Endodermal cell (in vitro differentiated cells): Measurements from ENCODE around the gene SCRG1. TPM values are rescaled to one million over a fixed set of nuclear protein-coding genes. Genes with fewer than 3 reads are reported as not detected.

Source experiments
- DNase-seq: peaks from one replicate; pipeline ENCODE4 v3.0.0-alpha.2; 2017
- H3K27ac ChIP-seq: 2 replicates; pipeline ENCODE4 v1.5.1; 2013; ENCODE audit warnings: mild to moderate bottlenecking, low read depth, low read length, moderate library complexity
- H3K27me3 ChIP-seq: 2 replicates; pipeline ENCODE4 v1.6.1; 2013; ENCODE audit warnings: mild to moderate bottlenecking, low read length, moderate library complexity; ENCODE audit not compliant: insufficient read depth, control insufficient read depth, poor library complexity, severe bottlenecking
- H3K36me3 ChIP-seq: 2 replicates; pipeline ENCODE4 v1.7.0; 2013; ENCODE audit warnings: mild to moderate bottlenecking, low read length, moderate library complexity; ENCODE audit not compliant: control insufficient read depth, insufficient read depth
- H3K4me1 ChIP-seq: one replicate; pipeline ENCODE4 v1.7.0; 2013; ENCODE audit warnings: low read length; ENCODE audit not compliant: control insufficient read depth, insufficient read depth
- H3K4me3 ChIP-seq: 2 replicates; pipeline ENCODE4 v1.5.1; 2013; ENCODE audit warnings: mild to moderate bottlenecking, low read length, moderate library complexity
- H3K9ac ChIP-seq: 2 replicates; pipeline ENCODE4 v1.6.1; 2013; ENCODE audit warnings: mild to moderate bottlenecking, low read length, moderate library complexity; ENCODE audit not compliant: poor library complexity, severe bottlenecking; ENCODE audit errors: extremely low read depth
- H3K9me3 ChIP-seq: 2 replicates; pipeline ENCODE4 v1.6.1; 2013; ENCODE audit warnings: mild to moderate bottlenecking, low read length, moderate library complexity; ENCODE audit not compliant: control insufficient read depth
- H3K27ac Mint-ChIP-seq: 2 replicates; pipeline ENCODE4 v1.8.0; 2020; ENCODE audit warnings: mixed read lengths
- H3K27me3 Mint-ChIP-seq: 2 replicates; pipeline ENCODE4 v1.8.0; 2021; ENCODE audit warnings: mild to moderate bottlenecking, mixed read lengths; ENCODE audit not compliant: insufficient read depth
- H3K36me3 Mint-ChIP-seq: 2 replicates; pipeline ENCODE4 v1.8.0; 2020; ENCODE audit warnings: low read depth, mixed read lengths
- H3K4me1 Mint-ChIP-seq: 2 replicates; pipeline ENCODE4 v1.8.0; 2020; ENCODE audit warnings: mixed read lengths
- H3K4me3 Mint-ChIP-seq: 2 replicates; pipeline ENCODE4 v1.8.0; 2020; ENCODE audit warnings: mild to moderate bottlenecking, moderate library complexity, mixed read lengths
- H3K9me3 Mint-ChIP-seq: 2 replicates; pipeline ENCODE4 v1.8.0; 2020; ENCODE audit warnings: mild to moderate bottlenecking, mixed read lengths
- CTCF ChIP-seq: fragments of 200-600 bp; sonication (generic); conservative IDR thresholded peaks from 2 replicates; pipeline ENCODE4 v1.5.0; 2021; ENCODE audit warnings: antibody characterized with exemption, mild to moderate bottlenecking
- WGBS, 2 experiments: methylation state at CpG; one replicate each; pipeline versions ENCODE4 v1.1.5 to v1.1.7; 2013; ENCODE audit warnings: missing lambda C conversion rate in 2 of 2, mixed read lengths in 1 of 2; ENCODE audit not compliant: insufficient coverage in 1 of 2, insufficient read length in 1 of 2; 5-methylcytosine and 5-hydroxymethylcytosine counted together
- total RNA-seq, 2 donors: library from RNA; stranded (reverse); fragmentation: NEBNext Ultra II Directional in 1 of 2; extraction: Animal tissue kit (Norgen Biotek cat#: 25700) in 1 of 2; gene quantifications; 2 replicates in 1 of 2; 3 replicates in 1 of 2; pipeline ENCODE4 v1.2.1, GENCODE V29; 2021

Gene SCRG1
- total RNA-seq, 2 donors from 2014 or later = not detected

DNA sequence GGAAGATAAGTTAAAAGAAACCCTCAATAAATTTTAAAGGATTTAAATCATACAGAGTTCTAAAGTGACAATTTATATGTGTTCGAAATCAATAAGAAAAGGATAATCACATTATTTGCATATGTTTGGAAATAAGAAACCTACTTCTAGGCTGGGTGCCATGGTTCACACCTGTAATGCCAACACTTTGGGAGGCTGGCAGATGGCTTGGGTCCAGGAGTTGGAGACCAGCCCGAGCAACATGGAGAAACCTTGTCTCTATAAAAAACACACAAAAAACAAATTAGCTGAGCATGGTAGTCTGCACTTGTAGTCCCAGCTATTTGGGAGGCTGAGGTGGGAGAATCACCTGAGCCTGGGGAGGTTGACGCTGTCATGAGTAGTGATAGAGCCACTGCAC is 36.2 kb downstream of the SCRG1 start:
- Mint-ChIP-seq H3K4me3 (no peak overlapping the region), H3K4me1 (no peaks in the 10 kb centered on the region), H3K36me3 (no peaks in the 10 kb centered on the region), H3K27ac (no peak overlapping the region), H3K9me3 (peaks cover 5% of the 10 kb centered on the region), H3K27me3 (peaks cover 11% of the 10 kb centered on the region)
- Histone ChIP-seq H3K4me3 (no peak overlapping the region), H3K36me3 (no peaks in the 10 kb centered on the region), H3K4me1 (no peaks in the 10 kb centered on the region), H3K9ac (no peak overlapping the region), H3K27me3 (peaks cover 18% of the 10 kb centered on the region), H3K27ac (no peak overlapping the region), H3K9me3 (peaks cover 4% of the 10 kb centered on the region)
- WGBS, 2 experiments = 100% methylated on average over 3 of the region's 3 CpGs; no CpG with 5 or more reads in 1 of the 2 experiments
- TF ChIP-seq CTCF = no peak
- no peak for DNase-seq

- Mint-ChIP-seq H3K4me1 (no peaks in the 10 kb centered on the region), H3K27me3 (peaks cover 11% of the 10 kb centered on the region), H3K9me3 (peaks cover 5% of the 10 kb centered on the region), H3K4me3 (no peak overlapping the region), H3K27ac (no peak overlapping the region), H3K36me3 (no peaks in the 10 kb centered on the region)
- no peak for DNase-seq
- no peak overlapping the region for H3K4me3 ChIP-seq
- no peaks in the 10 kb centered on the region for H3K36me3 ChIP-seq
- TF ChIP-seq CTCF = peak; percentile 67
- peaks cover 33% of the 10 kb centered on the region for H3K27me3 ChIP-seq
- no peak overlapping the region for H3K9ac ChIP-seq
- peaks cover 4% of the 10 kb centered on the region for H3K9me3 ChIP-seq
- 76 to 80% methylated on average over 1 to 5 of the region's 5 CpGs for WGBS, 2 experiments
- H3K4me1 ChIP-seq = no peaks in the 10 kb centered on the region
- H3K27ac ChIP-seq = no peak overlapping the region
Observed at GRCh38 chr4:173360587-173361221, 38.2 kb downstream of the SCRG1 start.

GRCh38 chr4:173357939-173358338 is 41.0 kb downstream of the SCRG1 start:
- H3K27ac ChIP-seq = no peak overlapping the region
- no peak for DNase-seq
- H3K36me3 ChIP-seq = no peaks in the 10 kb centered on the region
- H3K4me1 ChIP-seq = no peaks in the 10 kb centered on the region
- peaks cover 4% of the 10 kb centered on the region for H3K9me3 ChIP-seq
- no peak overlapping the region for H3K4me3 ChIP-seq
- 71 to 73% methylated on average over 2 of the region's 2 CpGs for WGBS, 2 experiments
- Mint-ChIP-seq H3K4me3 (no peak overlapping the region), H3K27me3 (peaks cover 11% of the 10 kb centered on the region), H3K36me3 (no peaks in the 10 kb centered on the region), H3K4me1 (no peaks in the 10 kb centered on the region), H3K9me3 (peaks cover 5% of the 10 kb centered on the region), H3K27ac (no peak overlapping the region)
- TF ChIP-seq CTCF = no peak
- H3K9ac ChIP-seq = no peak overlapping the region
- peaks cover 33% of the 10 kb centered on the region for H3K27me3 ChIP-seq
